K562 (cell line): Measurements from ENCODE around the gene ANO4. TPM values are rescaled to one million over a fixed set of nuclear protein-coding genes. Genes with fewer than 3 reads are reported as not detected.

Experiments
- ATAC-seq: fragments of 200-7000 bp; cut with Tn5 transposase; 3 replicates; pipeline ENCODE4 v1.9.1; 2020; ENCODE audit warnings: moderate library complexity
- BruUV-seq: library from RNA; stranded (reverse); fragments of 400-500 nt; replicated peaks from 2 replicates; lab custom pipeline; 2021; lab: Mats Ljungman, UMichigan
- CTCF ChIA-PET: fragments of 300-600 bp; formaldehyde crosslinking; extraction: SDS; loops from one replicate; lab custom pipeline; 2021; ENCODE audit warnings: low intra/inter-chr PET ratio; lab: Yijun Ruan, JAX
- POLR2A ChIA-PET: fragments of 300-600, 350-650 bp; sonication (Branson Sonifier 250); formaldehyde crosslinking; extraction: SDS; loops from one replicate; lab custom pipeline; 2021; ENCODE audit warnings: antibody characterized with exemption, inconsistent platforms; lab: Yijun Ruan, JAX
- DNase-seq, 4 experiments: peaks; one replicate each; pipeline versions ENCODE4 v3.0.0 to v3.0.0-alpha.2; 2011 to 2018; ENCODE audit warnings: low spot score in 3 of 4, mixed read lengths in 3 of 4; ENCODE audit errors: extremely low read depth in 1 of 4
- FAIRE-seq: peaks from 2 replicates; lab custom pipeline; 2011; peaks lifted over from hg19 to GRCh38; lab: Jason Lieb, UNC
- H2AFZ ChIP-seq: 2 replicates; pipeline ENCODE4 v1.6.0; 2011; ENCODE audit warnings: low read depth, low read length, control low read depth, inconsistent platforms
- H3K27ac ChIP-seq: fragments of 200-600 bp; 3 replicates; pipeline ENCODE4 v1.8.0; 2011; ENCODE audit warnings: low read depth, mild to moderate bottlenecking, control low read depth, inconsistent platforms, low read length, moderate library complexity, mixed read lengths; ENCODE audit errors: extremely low read depth
- H3K27me3 ChIP-seq, 2 experiments: fragments of 300-600 bp in 1 of 2; 2 replicates in 1 of 2; 3 replicates in 1 of 2; pipeline versions ENCODE4 v1.6.0 to v1.8.0; 2011; ENCODE audit warnings: inconsistent platforms in 2 of 2, low read length in 2 of 2, mild to moderate bottlenecking in 1 of 2, mixed read lengths in 1 of 2, moderate library complexity in 1 of 2; ENCODE audit not compliant: control insufficient read depth in 2 of 2, insufficient read depth in 2 of 2
- H3K36me3 ChIP-seq: fragments of 300-600 bp; 3 replicates; pipeline ENCODE4 v1.8.0; 2011; ENCODE audit warnings: mild to moderate bottlenecking, low read length, inconsistent platforms; ENCODE audit not compliant: control insufficient read depth, insufficient read depth
- H3K4me1 ChIP-seq, 2 experiments: fragments of 200-600 bp in 1 of 2; replicated peaks in 1 of 2; 2 replicates in 1 of 2; 3 replicates in 1 of 2; pipeline versions ENCODE4 v1.5.1 to v1.8.0; 2011; ENCODE audit warnings: inconsistent platforms in 2 of 2, low read length in 2 of 2, mild to moderate bottlenecking in 1 of 2, mixed read lengths in 1 of 2, moderate library complexity in 1 of 2; ENCODE audit not compliant: control insufficient read depth in 2 of 2, insufficient read depth in 2 of 2
- H3K4me2 ChIP-seq: 2 replicates; pipeline ENCODE4 v1.6.1; 2011; ENCODE audit warnings: low read length, control low read depth, inconsistent platforms, mixed read lengths; ENCODE audit not compliant: insufficient read depth
- H3K4me3 ChIP-seq: fragments of 200-600 bp; sonication (generic), shearing (Covaris generic); 2 replicates; pipeline ENCODE4 v1.5.1; 2016; ENCODE audit warnings: control low read depth, inconsistent platforms
- H3K79me2 ChIP-seq: fragments of 200-600 bp; 3 replicates; pipeline ENCODE4 v1.8.0; 2011; ENCODE audit warnings: low read length, inconsistent platforms; ENCODE audit not compliant: control insufficient read depth, insufficient read depth
- H3K9ac ChIP-seq, 2 experiments: 2 replicates each; pipeline versions ENCODE4 v1.6.0 to v1.6.1; 2011; ENCODE audit warnings: low read depth in 2 of 2, low read length in 2 of 2, control low read depth in 1 of 2, inconsistent platforms in 1 of 2, mild to moderate bottlenecking in 1 of 2, mixed read lengths in 1 of 2; ENCODE audit not compliant: insufficient read depth in 1 of 2
- H3K9me1 ChIP-seq: one replicate; pipeline ENCODE4 v1.6.0; 2011; ENCODE audit warnings: inconsistent platforms, mild to moderate bottlenecking, low read length, moderate library complexity; ENCODE audit not compliant: control insufficient read depth, insufficient read depth
- H3K9me3 ChIP-seq: replicated peaks from 2 replicates; pipeline ENCODE4 v1.5.1; 2011; ENCODE audit warnings: low read depth, low read length, inconsistent platforms; ENCODE audit not compliant: control insufficient read depth, insufficient read depth
- H4K20me1 ChIP-seq: replicated peaks from 2 replicates; pipeline ENCODE4 v1.6.1; 2011; ENCODE audit warnings: low read length, inconsistent platforms, mixed read lengths; ENCODE audit not compliant: control insufficient read depth, insufficient read depth
- CBX1 ChIP-seq: sonication (generic); IDR thresholded peaks from 2 replicates; pipeline ENCODE4 v1.6.1; 2016; ENCODE audit warnings: antibody characterized with exemption, low read depth, mild to moderate bottlenecking
- ZNF318 ChIP-seq, 2 experiments: fragments of 450-650 bp; IDR thresholded peaks; 2 replicates each; pipeline ENCODE4 v1.6.1; 2016; ENCODE audit warnings: mild to moderate bottlenecking in 2 of 2, borderline replicate concordance in 1 of 2, low read depth in 1 of 2, moderate library complexity in 1 of 2
- ZNF431 ChIP-seq: sonication (generic); formaldehyde crosslinking; IDR thresholded peaks from 2 replicates; pipeline ENCODE4 v1.8.0; 2022; ENCODE audit warnings: mild to moderate bottlenecking, missing genetic modification reagents
- ZNF695 ChIP-seq: fragments of 450-650 bp; formaldehyde crosslinking; IDR thresholded peaks from 2 replicates; pipeline ENCODE4 v1.4.0; 2020; ENCODE audit warnings: mild to moderate bottlenecking, moderate library complexity
- WGBS: fragments of 100-300 bp; shearing (Covaris generic); methylation state at CpG from one replicate; pipeline ENCODE4 v1.1.6; 2016; ENCODE audit warnings: low coverage, mixed read lengths; ENCODE audit not compliant: insufficient coverage; ENCODE audit errors: missing lambda C conversion rate; 5-methylcytosine and 5-hydroxymethylcytosine counted together
- in situ Hi-C: fragments of 300-500 bp; cut with MboI; formaldehyde crosslinking; loops from 4 replicates; pipeline ENCODE4 v1.15.0; 2018; ENCODE audit warnings: inconsistent platforms, mixed read lengths
- intact Hi-C: fragments of 100-400 bp; cut with micrococcal nuclease; formaldehyde crosslinking; loops from 2 replicates; pipeline ENCODE4 v1.14.2; 2022
- polyA plus RNA-seq, 8 experiments: library from polyadenylated mRNA; depleted of rRNA in 4 of 8; stranded (reverse) in 5 of 8; unstranded in 3 of 8; fragments of >200 nt; fragmentation: Nextera tagmentation in 2 of 8; fragmentation: Illumina TruSeq in 1 of 8; extraction: Ambion mirVana in 2 of 8; extraction: Trizol in 1 of 8; gene quantifications; 2 replicates each; pipeline versions ENCODE4 v1.2.1 to v1.2.3, GENCODE V29; 2011 to 2014; ENCODE audit warnings: inconsistent platforms in 1 of 8, missing spikeins in 1 of 8
- total RNA-seq, 7 experiments: library from RNA; depleted of rRNA in 6 of 7; stranded (reverse); fragments of >200 nt in 6 of 7; fragmentation: Illumina TruSeq in 2 of 7; extraction: Trizol in 2 of 7; gene quantifications; 2 replicates each; pipeline versions ENCODE4 v1.2.1 to v1.2.3, GENCODE V29; 2011 to 2021; ENCODE audit warnings: low replicate concordance in 1 of 7
- TF ChIP-seq, protein P1 (sequence below): fragments of 150-350 bp; conservative IDR thresholded peaks from 2 replicates; pipeline ENCODE4 v1.6.1; 2014; ENCODE audit warnings: low read length
- TF ChIP-seq, protein P2 (sequence below): fragments of 450-650 bp; IDR thresholded peaks from 2 replicates; pipeline ENCODE4 v1.6.1; 2017; ENCODE audit warnings: mild to moderate bottlenecking, moderate library complexity

The ANO4 gene
- total and polyA plus RNA-seq, 9 of the 15 experiments (the other 6 are each of a cell fraction or from before 2014, with no cell fraction given): not detected

DNA sequence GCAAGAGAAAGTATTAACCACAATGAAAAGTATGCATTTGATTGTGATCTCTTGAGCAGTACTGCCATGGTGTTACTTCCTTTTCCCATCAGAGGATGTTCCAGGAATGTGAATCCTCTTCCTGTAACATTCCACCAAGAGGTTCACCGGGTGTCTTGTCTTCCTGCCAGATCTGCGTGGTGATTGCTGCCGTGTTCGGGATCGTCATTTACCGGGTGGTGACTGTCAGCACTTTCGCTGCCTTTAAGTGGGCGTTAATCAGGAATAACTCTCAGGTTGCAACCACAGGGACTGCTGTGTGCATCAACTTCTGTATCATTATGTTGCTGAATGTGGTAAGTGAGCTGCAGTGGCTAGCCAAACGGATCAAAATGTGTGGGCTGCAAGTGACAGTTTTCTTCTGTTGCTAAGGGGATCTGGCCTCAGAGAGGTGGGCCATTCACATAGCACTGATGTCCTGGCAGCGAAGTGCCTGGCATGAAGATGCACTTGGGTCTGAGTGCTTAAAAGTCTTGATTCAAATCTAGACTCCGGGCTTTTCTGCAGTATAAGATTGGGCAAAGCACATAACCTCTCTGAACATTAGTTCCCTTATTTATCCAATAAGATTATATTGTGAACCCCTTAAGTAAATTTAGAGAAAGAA lies 292.0 kb downstream of the ANO4 start (continued):
- TF ChIP-seq, protein P1, sequence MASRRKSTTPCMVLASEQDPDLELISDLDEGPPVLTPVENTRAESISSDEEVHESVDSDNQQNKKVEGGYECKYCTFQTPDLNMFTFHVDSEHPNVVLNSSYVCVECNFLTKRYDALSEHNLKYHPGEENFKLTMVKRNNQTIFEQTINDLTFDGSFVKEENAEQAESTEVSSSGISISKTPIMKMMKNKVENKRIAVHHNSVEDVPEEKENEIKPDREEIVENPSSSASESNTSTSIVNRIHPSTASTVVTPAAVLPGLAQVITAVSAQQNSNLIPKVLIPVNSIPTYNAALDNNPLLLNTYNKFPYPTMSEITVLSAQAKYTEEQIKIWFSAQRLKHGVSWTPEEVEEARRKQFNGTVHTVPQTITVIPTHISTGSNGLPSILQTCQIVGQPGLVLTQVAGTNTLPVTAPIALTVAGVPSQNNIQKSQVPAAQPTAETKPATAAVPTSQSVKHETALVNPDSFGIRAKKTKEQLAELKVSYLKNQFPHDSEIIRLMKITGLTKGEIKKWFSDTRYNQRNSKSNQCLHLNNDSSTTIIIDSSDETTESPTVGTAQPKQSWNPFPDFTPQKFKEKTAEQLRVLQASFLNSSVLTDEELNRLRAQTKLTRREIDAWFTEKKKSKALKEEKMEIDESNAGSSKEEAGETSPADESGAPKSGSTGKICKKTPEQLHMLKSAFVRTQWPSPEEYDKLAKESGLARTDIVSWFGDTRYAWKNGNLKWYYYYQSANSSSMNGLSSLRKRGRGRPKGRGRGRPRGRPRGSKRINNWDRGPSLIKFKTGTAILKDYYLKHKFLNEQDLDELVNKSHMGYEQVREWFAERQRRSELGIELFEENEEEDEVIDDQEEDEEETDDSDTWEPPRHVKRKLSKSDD: no peak
- TF ChIP-seq ZNF695 (CRISPR knock-in tag): no peak
- TF ChIP-seq, protein P2, sequence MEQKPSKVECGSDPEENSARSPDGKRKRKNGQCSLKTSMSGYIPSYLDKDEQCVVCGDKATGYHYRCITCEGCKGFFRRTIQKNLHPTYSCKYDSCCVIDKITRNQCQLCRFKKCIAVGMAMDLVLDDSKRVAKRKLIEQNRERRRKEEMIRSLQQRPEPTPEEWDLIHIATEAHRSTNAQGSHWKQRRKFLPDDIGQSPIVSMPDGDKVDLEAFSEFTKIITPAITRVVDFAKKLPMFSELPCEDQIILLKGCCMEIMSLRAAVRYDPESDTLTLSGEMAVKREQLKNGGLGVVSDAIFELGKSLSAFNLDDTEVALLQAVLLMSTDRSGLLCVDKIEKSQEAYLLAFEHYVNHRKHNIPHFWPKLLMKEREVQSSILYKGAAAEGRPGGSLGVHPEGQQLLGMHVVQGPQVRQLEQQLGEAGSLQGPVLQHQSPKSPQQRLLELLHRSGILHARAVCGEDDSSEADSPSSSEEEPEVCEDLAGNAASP: no peak

- H3K9me1 ChIP-seq: no peaks in the 10 kb centered on the region
- no peaks in the 10 kb centered on the region for H3K9me3 ChIP-seq
- CTCF ChIA-PET: no interaction called here
- no peak overlapping the region for H3K4me3 ChIP-seq
- H3K4me1 ChIP-seq: no peaks in the 10 kb centered on the region
- intact Hi-C loops (no loop called here), in situ Hi-C loops (no loop called here)
- ATAC-seq (no peak), DNase-seq (no peak), FAIRE-seq (no peak)
- 0% methylated on average over 5 of the region's 5 CpGs for WGBS
- no peak overlapping the region for H3K9ac ChIP-seq
- no peak overlapping the region for H3K4me2 ChIP-seq
- H4K20me1 ChIP-seq: no peaks in the 10 kb centered on the region
- POLR2A ChIA-PET: no interaction called here
- H3K27ac ChIP-seq: no peak overlapping the region
- H3K27me3 ChIP-seq: no peaks in the 10 kb centered on the region
- no peaks in the 10 kb centered on the region for H3K36me3 ChIP-seq
- no TSS peak for BruUV-seq
- no peaks in the 10 kb centered on the region for H3K79me2 ChIP-seq
- no peak overlapping the region for H2AFZ ChIP-seq
- TF ChIP-seq ZNF318 (IDR thresholded peaks at IDR 0.05; ENCODE audit: borderline replicate concordance in 1 of 2, low read depth in 1 of 2): no peak
- TF ChIP-seq CBX1: no peak
- TF ChIP-seq ZNF431: no peak
Observed at GRCh38 chr12:101087920-101088319, 293.3 kb downstream of the ANO4 start.
